ENCODE results near the gene CHPT1. TPM values are rescaled to one million over a fixed set of nuclear protein-coding genes. Genes with fewer than 3 reads are reported as not detected.

The CHPT1 gene
- total RNA-seq, 1 donor from 2014 or later = 12.7 TPM

GRCh38 chr12:101761781-101762180 is 64.3 kb downstream of the CHPT1 start:
- Histone ChIP-seq H3K4me3 (no peak overlapping the region), H3F3A (ENCODE audit: low read depth) (no peaks in the 10 kb centered on the region), H3K79me2 (ENCODE audit: low read depth) (no peaks in the 10 kb centered on the region), H2AFZ (replicated peaks) (no peak overlapping the region), H3K9me3 (ENCODE audit: low read depth) (no peaks in the 10 kb centered on the region), H3K9ac (no peak overlapping the region), H4K20me1 (ENCODE audit: low read depth) (no peaks in the 10 kb centered on the region), H3K27me3 (no peaks in the 10 kb centered on the region), H3K36me3 (no peaks in the 10 kb centered on the region), H3K4me2 (no peak overlapping the region), H3K4me1 (no peaks in the 10 kb centered on the region), H3K27ac (no peak overlapping the region)
- Mint-ChIP-seq H3K4me3 (no peak overlapping the region), H3K4me1 (no peaks in the 10 kb centered on the region), H3K9me3 (no peaks in the 10 kb centered on the region), H3K27me3 (ENCODE audit: insufficient read depth, low read depth) (no peaks in the 10 kb centered on the region), H3K36me3 (peaks cover 3% of the 10 kb centered on the region), H3K27ac (no peak overlapping the region)
- DNase-seq (ENCODE audit: low spot score) = no peak
- TF ChIP-seq EZH2phosphoT487 (IDR thresholded peaks at IDR 0.05) (no peak), CTCF (IDR thresholded peaks at IDR 0.05) (no peak), EZH2 (IDR thresholded peaks at IDR 0.05) (no peak)

- H3K27me3 ChIP-seq = no peaks in the 10 kb centered on the region
- no peak for DNase-seq (ENCODE audit: low spot score)
- H3K4me1 Mint-ChIP-seq = no peaks in the 10 kb centered on the region
Observed at GRCh38 chr12:101763246-101763931, 65.9 kb downstream of the CHPT1 start.

GRCh38 chr12:101764051-101764792 is 66.8 kb downstream of the CHPT1 start:
- no peak overlapping the region for H3K4me3 ChIP-seq
- TF ChIP-seq EZH2 (IDR thresholded peaks at IDR 0.05) = no peak
- TF ChIP-seq CTCF (IDR thresholded peaks at IDR 0.05) = no peak
- Mint-ChIP-seq H3K4me1 (no peaks in the 10 kb centered on the region), H3K9me3 (no peaks in the 10 kb centered on the region), H3K4me3 (no peak overlapping the region), H3K27ac (no peak overlapping the region), H3K36me3 (no peaks in the 10 kb centered on the region), H3K27me3 (ENCODE audit: insufficient read depth, low read depth) (no peaks in the 10 kb centered on the region)
- no peaks in the 10 kb centered on the region for H3K36me3 ChIP-seq
- no peaks in the 10 kb centered on the region for H3K9me3 ChIP-seq (ENCODE audit: low read depth)
- H3K9ac ChIP-seq = no peak overlapping the region
- no peak overlapping the region for H3K4me2 ChIP-seq
- no peak overlapping the region for H3K27ac ChIP-seq
- no peaks in the 10 kb centered on the region for H3K27me3 ChIP-seq
- no peak for DNase-seq (ENCODE audit: low spot score)
- no peaks in the 10 kb centered on the region for H3K4me1 ChIP-seq
- no peak overlapping the region for H2AFZ ChIP-seq (replicated peaks)
- H3K79me2 ChIP-seq (ENCODE audit: low read depth) = no peaks in the 10 kb centered on the region
- no peaks in the 10 kb centered on the region for H4K20me1 ChIP-seq (ENCODE audit: low read depth)
- no peaks in the 10 kb centered on the region for H3F3A ChIP-seq (ENCODE audit: low read depth)

More at GRCh38 chr12:101763246-101763931, 65.9 kb downstream of the CHPT1 start:
- H3K4me3 Mint-ChIP-seq = no peak overlapping the region
- H3K4me2 ChIP-seq = no peak overlapping the region
- no peak for TF ChIP-seq EZH2phosphoT487 (IDR thresholded peaks at IDR 0.05)
- no peak overlapping the region for H2AFZ ChIP-seq (replicated peaks)
- H3K9me3 Mint-ChIP-seq = no peaks in the 10 kb centered on the region
- no peak overlapping the region for H3K27ac ChIP-seq
- H3K4me3 ChIP-seq = no peak overlapping the region
- H3K79me2 ChIP-seq (ENCODE audit: low read depth) = no peaks in the 10 kb centered on the region
- no peak overlapping the region for H3K9ac ChIP-seq
- no peaks in the 10 kb centered on the region for H3F3A ChIP-seq (ENCODE audit: low read depth)
- no peaks in the 10 kb centered on the region for H3K9me3 ChIP-seq (ENCODE audit: low read depth)
- H3K27ac Mint-ChIP-seq = no peak overlapping the region
- no peaks in the 10 kb centered on the region for H3K4me1 ChIP-seq
- no peaks in the 10 kb centered on the region for H3K36me3 ChIP-seq
- H3K36me3 Mint-ChIP-seq = peaks cover 2% of the 10 kb centered on the region
- H4K20me1 ChIP-seq (ENCODE audit: low read depth) = no peaks in the 10 kb centered on the region
- no peaks in the 10 kb centered on the region for H3K27me3 Mint-ChIP-seq (ENCODE audit: insufficient read depth, low read depth)

- H3K4me1 ChIP-seq = no peaks in the 10 kb centered on the region
- no peaks in the 10 kb centered on the region for H4K20me1 ChIP-seq (ENCODE audit: low read depth)
- Mint-ChIP-seq H3K4me3 (no peak overlapping the region), H3K36me3 (no peaks in the 10 kb centered on the region), H3K9me3 (no peaks in the 10 kb centered on the region), H3K4me1 (no peaks in the 10 kb centered on the region), H3K27ac (no peak overlapping the region), H3K27me3 (ENCODE audit: insufficient read depth, low read depth) (no peaks in the 10 kb centered on the region)
- TF ChIP-seq EZH2phosphoT487 (IDR thresholded peaks at IDR 0.05) = no peak
- TF ChIP-seq EZH2 (IDR thresholded peaks at IDR 0.05) = no peak
- TF ChIP-seq CTCF (IDR thresholded peaks at IDR 0.05) = no peak
- no peak overlapping the region for H3K27ac ChIP-seq
- no peak overlapping the region for H2AFZ ChIP-seq (replicated peaks)
- H3K27me3 ChIP-seq = no peaks in the 10 kb centered on the region
- no peaks in the 10 kb centered on the region for H3K79me2 ChIP-seq (ENCODE audit: low read depth)
- H3K4me3 ChIP-seq = no peak overlapping the region
- no peak overlapping the region for H3K9ac ChIP-seq
- no peaks in the 10 kb centered on the region for H3K36me3 ChIP-seq
- no peak overlapping the region for H3K4me2 ChIP-seq
- DNase-seq (ENCODE audit: low spot score) = no peak
- no peaks in the 10 kb centered on the region for H3F3A ChIP-seq (ENCODE audit: low read depth)
- H3K9me3 ChIP-seq (ENCODE audit: low read depth) = no peaks in the 10 kb centered on the region
Observed at GRCh38 chr12:101767537-101767936, 70.1 kb downstream of the CHPT1 start.
